ENCODE measurements around the gene TNFRSF1B.

TNFRSF1B gene

GRCh38 chr1:12194666-12195216 is 27.9 kb downstream of the TNFRSF1B start:
- no peak overlapping the region for H3K9ac ChIP-seq (ENCODE audit: low read length)
- no peaks in the 10 kb centered on the region for H3K27me3 ChIP-seq (ENCODE audit: control insufficient read depth in 1 of 2, insufficient read depth in 2 of 2, low read length in 2 of 2)
- H3K9me3 ChIP-seq (ENCODE audit: low read length): no peaks in the 10 kb centered on the region
- H3K4me3 ChIP-seq (ENCODE audit: low read depth in 1 of 2, low read length in 2 of 2): no peak overlapping the region
- no peaks in the 10 kb centered on the region for H3K4me1 ChIP-seq (ENCODE audit: insufficient read depth, low read length)
- no peaks in the 10 kb centered on the region for H3K36me3 ChIP-seq (ENCODE audit: insufficient read depth, low read length)
- H3K27ac ChIP-seq (ENCODE audit: low read depth, low read length): no peak overlapping the region

DNA sequence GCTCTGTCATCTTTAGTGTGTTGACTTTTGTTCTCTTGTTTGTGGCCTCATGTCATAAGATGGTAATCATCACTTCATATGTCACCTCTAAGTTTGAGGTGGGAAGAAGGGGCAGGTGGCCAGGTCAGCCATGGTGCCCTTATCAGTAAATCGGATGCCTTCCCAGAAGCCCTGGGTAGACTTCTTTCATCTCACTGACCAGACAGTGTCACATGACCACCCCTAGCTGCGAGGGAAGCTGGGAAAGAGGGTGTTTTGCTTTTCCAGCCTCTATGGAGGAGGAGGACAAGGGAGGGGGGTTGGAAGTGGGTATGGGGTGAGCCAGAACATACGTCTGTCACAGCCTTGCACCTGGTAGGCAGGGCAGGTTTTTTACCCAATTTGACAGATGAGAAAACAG is 28.6 kb downstream of the TNFRSF1B start:
- no peaks in the 10 kb centered on the region for H3K9me3 ChIP-seq (ENCODE audit: low read length)
- H3K4me1 ChIP-seq (ENCODE audit: insufficient read depth, low read length): no peaks in the 10 kb centered on the region
- H3K27ac ChIP-seq (ENCODE audit: low read depth, low read length): no peak overlapping the region
- H3K9ac ChIP-seq (ENCODE audit: low read length): no peak overlapping the region
- no peaks in the 10 kb centered on the region for H3K36me3 ChIP-seq (ENCODE audit: insufficient read depth, low read length)
- no peaks in the 10 kb centered on the region for H3K27me3 ChIP-seq (ENCODE audit: control insufficient read depth in 1 of 2, insufficient read depth in 2 of 2, low read length in 2 of 2)
- no peak overlapping the region for H3K4me3 ChIP-seq (ENCODE audit: low read depth in 1 of 2, low read length in 2 of 2)

- H3K9ac ChIP-seq (ENCODE audit: low read length): no peak overlapping the region
- H3K9me3 ChIP-seq (ENCODE audit: low read length): no peaks in the 10 kb centered on the region
- H3K27me3 ChIP-seq (ENCODE audit: control insufficient read depth in 1 of 2, insufficient read depth in 2 of 2, low read length in 2 of 2): no peaks in the 10 kb centered on the region
- no peak overlapping the region for H3K4me3 ChIP-seq (ENCODE audit: low read depth in 1 of 2, low read length in 2 of 2)
- H3K27ac ChIP-seq (ENCODE audit: low read depth, low read length): no peak overlapping the region
- H3K36me3 ChIP-seq (ENCODE audit: insufficient read depth, low read length): no peaks in the 10 kb centered on the region
- H3K4me1 ChIP-seq (ENCODE audit: insufficient read depth, low read length): no peaks in the 10 kb centered on the region
These were observed 30.1 kb downstream of the TNFRSF1B start for GRCh38 chr1:12196641-12197482.

- H3K36me3 ChIP-seq (ENCODE audit: insufficient read depth, low read length): no peaks in the 10 kb centered on the region
- H3K9me3 ChIP-seq (ENCODE audit: low read length): no peaks in the 10 kb centered on the region
- no peaks in the 10 kb centered on the region for H3K4me1 ChIP-seq (ENCODE audit: insufficient read depth, low read length)
- no peak overlapping the region for H3K9ac ChIP-seq (ENCODE audit: low read length)
- no peak overlapping the region for H3K4me3 ChIP-seq (ENCODE audit: low read depth in 1 of 2, low read length in 2 of 2)
- no peak overlapping the region for H3K27ac ChIP-seq (ENCODE audit: low read depth, low read length)
- no peaks in the 10 kb centered on the region for H3K27me3 ChIP-seq (ENCODE audit: control insufficient read depth in 1 of 2, insufficient read depth in 2 of 2, low read length in 2 of 2)
These were observed 30.7 kb downstream of the TNFRSF1B start for GRCh38 chr1:12197483-12197880.

- no peak overlapping the region for H3K27ac ChIP-seq (ENCODE audit: low read depth, low read length)
- H3K4me3 ChIP-seq (ENCODE audit: low read depth in 1 of 2, low read length in 2 of 2): no peak overlapping the region
- no peaks in the 10 kb centered on the region for H3K27me3 ChIP-seq (ENCODE audit: control insufficient read depth in 1 of 2, insufficient read depth in 2 of 2, low read length in 2 of 2)
- H3K9me3 ChIP-seq (ENCODE audit: low read length): no peaks in the 10 kb centered on the region
- no peak overlapping the region for H3K9ac ChIP-seq (ENCODE audit: low read length)
- H3K4me1 ChIP-seq (ENCODE audit: insufficient read depth, low read length): no peaks in the 10 kb centered on the region
- H3K36me3 ChIP-seq (ENCODE audit: insufficient read depth, low read length): no peaks in the 10 kb centered on the region
These were observed 33.4 kb downstream of the TNFRSF1B start for GRCh38 chr1:12200208-12200607.

DNA sequence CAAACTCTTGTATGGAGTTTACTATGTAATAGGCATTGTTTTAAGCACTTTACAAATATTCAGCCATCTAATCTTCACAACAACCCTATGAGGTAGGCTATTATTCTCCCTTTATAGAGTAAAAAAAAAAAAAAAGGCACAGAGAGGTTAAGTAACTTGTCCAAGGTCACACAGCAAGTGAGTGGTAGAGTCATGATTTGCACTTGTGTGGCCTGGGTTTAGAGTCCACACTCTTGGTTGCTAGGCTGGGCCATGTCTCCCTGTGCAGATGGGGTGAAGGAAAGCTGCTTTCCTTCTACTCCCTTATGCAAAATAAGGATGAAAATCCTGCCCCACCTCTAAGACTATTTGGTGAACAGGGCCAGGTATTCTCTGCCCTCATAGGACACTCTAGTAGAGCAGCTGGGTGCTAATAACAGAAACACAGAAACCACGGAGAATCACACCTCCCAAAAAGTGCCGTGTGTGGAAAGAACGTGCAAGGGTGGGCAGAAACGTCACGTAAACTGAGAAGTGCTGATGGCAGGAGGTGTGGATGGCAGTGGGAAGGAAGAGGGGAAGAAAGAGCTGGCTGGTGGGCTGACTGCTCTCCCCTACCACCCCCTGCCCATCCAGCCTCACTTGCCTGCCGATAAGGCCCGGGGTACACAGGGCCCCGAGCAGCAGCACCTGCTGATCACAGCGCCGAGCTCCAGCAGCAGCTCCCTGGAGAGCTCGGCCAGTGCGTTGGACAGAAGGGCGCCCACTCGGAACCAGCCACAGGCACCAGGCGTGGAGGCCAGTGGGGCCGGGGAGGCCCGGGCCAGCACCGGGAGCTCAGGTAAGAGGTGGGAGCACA is 34.8 kb downstream of the TNFRSF1B start:
- Histone ChIP-seq H3K9me3 (ENCODE audit: low read length) (no peaks in the 10 kb centered on the region), H3K27me3 (ENCODE audit: control insufficient read depth in 1 of 2, insufficient read depth in 2 of 2, low read length in 2 of 2) (no peaks in the 10 kb centered on the region), H3K4me1 (ENCODE audit: insufficient read depth, low read length) (no peaks in the 10 kb centered on the region), H3K36me3 (ENCODE audit: insufficient read depth, low read length) (no peaks in the 10 kb centered on the region), H3K4me3 (ENCODE audit: low read depth in 1 of 2, low read length in 2 of 2) (no peak overlapping the region), H3K27ac (ENCODE audit: low read depth, low read length) (no peak overlapping the region), H3K9ac (ENCODE audit: low read length) (no peak overlapping the region)

DNA sequence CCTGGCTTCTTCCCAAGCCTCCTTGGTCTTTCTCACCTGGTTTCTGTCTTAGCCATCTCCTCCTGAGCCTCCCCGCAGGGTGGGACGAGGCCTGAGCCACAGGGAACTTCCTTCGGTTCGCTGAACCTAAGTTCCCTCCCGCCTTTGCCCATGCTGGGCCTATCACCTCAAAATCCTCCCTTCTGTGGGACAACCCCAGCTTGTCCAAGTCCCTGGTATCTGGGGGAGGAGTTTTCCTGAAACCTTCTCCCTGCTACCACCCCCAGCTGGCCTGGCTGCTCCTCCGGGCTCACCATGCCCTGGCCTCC is 35.4 kb downstream of the TNFRSF1B start:
- Histone ChIP-seq H3K4me3 (ENCODE audit: low read depth in 1 of 2, low read length in 2 of 2) (no peak overlapping the region), H3K9me3 (ENCODE audit: low read length) (no peaks in the 10 kb centered on the region), H3K36me3 (ENCODE audit: insufficient read depth, low read length) (no peaks in the 10 kb centered on the region), H3K4me1 (ENCODE audit: insufficient read depth, low read length) (no peaks in the 10 kb centered on the region), H3K9ac (ENCODE audit: low read length) (no peak overlapping the region), H3K27me3 (ENCODE audit: control insufficient read depth in 1 of 2, insufficient read depth in 2 of 2, low read length in 2 of 2) (no peaks in the 10 kb centered on the region), H3K27ac (ENCODE audit: low read depth, low read length) (no peak overlapping the region)

DNA sequence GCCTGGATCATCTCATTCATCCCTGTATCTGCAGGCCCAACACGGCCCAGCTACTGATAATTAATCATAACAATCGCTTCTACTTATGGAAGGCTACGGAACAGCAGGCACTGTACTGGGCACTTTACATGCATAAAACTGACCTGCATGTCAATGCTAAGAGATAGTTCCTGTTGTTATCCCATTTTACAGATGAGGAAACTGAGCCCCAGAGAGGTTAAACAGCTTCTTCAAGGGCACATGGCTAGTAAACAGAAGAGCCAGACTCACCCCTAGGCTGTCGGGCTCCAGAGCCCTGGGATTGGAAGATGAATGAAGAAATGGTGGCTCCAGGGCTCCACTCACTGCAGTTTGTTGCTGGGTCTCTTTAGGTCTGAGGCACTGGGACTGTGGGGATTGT is 35.8 kb downstream of the TNFRSF1B start:
- Histone ChIP-seq H3K9ac (ENCODE audit: low read length) (no peak overlapping the region), H3K36me3 (ENCODE audit: insufficient read depth, low read length) (no peaks in the 10 kb centered on the region), H3K27ac (ENCODE audit: low read depth, low read length) (no peak overlapping the region), H3K9me3 (ENCODE audit: low read length) (no peaks in the 10 kb centered on the region), H3K27me3 (ENCODE audit: control insufficient read depth in 1 of 2, insufficient read depth in 2 of 2, low read length in 2 of 2) (no peaks in the 10 kb centered on the region), H3K4me3 (ENCODE audit: low read depth in 1 of 2, low read length in 2 of 2) (no peak overlapping the region), H3K4me1 (ENCODE audit: insufficient read depth, low read length) (no peaks in the 10 kb centered on the region)

DNA sequence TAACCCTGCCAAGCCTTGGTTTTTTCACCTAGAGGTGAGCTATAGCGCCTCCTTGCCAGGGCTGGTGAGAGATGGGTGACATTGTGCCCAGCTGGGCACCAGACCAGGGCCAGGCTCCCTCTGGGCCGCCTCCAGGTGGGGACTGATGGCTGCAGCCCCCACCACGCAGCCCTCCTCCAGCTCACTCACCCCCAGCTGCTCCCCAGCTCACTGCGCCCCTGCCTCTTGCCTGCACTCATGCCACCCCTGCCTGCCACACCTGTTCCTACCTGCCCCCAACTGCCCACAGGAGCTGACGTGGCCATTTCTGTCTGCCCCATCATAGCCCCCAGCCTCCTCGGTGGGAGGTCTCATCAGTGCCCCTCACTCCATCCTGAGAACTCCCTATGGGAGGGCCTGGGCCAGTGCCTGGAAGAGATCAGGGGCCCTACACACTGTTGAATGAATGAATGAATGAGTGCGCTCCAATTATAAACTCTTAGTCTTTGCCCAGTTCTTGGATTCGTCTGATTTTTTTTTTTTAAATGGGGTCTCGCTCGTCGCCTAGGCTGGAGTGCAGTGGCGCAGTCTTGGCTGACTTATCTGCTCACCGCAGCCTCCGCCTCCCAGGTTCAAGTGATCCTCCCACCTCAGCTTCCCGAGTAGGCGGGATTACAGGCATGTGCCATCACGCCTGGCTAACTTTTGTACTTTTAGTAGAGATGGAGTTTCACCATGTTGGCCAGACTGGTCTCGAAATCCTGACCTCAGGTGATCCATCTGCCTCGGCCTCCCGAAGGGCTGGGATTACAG is 36.6 kb downstream of the TNFRSF1B start:
- Histone ChIP-seq H3K4me1 (ENCODE audit: insufficient read depth, low read length) (no peaks in the 10 kb centered on the region), H3K36me3 (ENCODE audit: insufficient read depth, low read length) (no peaks in the 10 kb centered on the region)

DNA sequence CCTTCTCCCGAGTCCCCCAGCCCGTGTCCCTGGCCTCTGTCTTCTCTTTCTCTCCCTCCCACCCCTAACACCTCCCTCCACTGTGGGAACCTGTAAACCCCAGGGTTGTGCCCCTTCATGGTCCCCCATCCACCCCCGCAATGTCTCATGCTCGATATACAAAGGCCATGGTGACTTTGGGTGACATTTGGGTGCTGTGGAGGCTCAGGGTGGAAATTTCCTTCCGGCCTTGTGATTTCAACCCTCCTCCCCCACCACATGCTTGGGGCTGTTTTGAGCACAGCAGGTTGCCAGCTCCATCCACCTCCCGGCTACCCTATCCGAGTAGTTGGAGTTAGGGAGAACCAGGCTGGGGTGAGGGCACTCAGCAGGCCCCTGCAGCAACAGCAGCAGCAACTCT is 37.3 kb downstream of the TNFRSF1B start:
- no peaks in the 10 kb centered on the region for H3K9me3 ChIP-seq (ENCODE audit: low read length)

More for the DNA sequence above, 36.6 kb downstream of the TNFRSF1B start:
- no peak overlapping the region for H3K27ac ChIP-seq (ENCODE audit: low read depth, low read length)
- no peak overlapping the region for H3K4me3 ChIP-seq (ENCODE audit: low read depth in 1 of 2, low read length in 2 of 2)
- no peak overlapping the region for H3K9ac ChIP-seq (ENCODE audit: low read length)
- no peaks in the 10 kb centered on the region for H3K27me3 ChIP-seq (ENCODE audit: control insufficient read depth in 1 of 2, insufficient read depth in 2 of 2, low read length in 2 of 2)
- H3K9me3 ChIP-seq (ENCODE audit: low read length): no peaks in the 10 kb centered on the region

More for the DNA sequence above, 37.3 kb downstream of the TNFRSF1B start:
- H3K27me3 ChIP-seq (ENCODE audit: control insufficient read depth in 1 of 2, insufficient read depth in 2 of 2, low read length in 2 of 2): no peaks in the 10 kb centered on the region
- H3K4me3 ChIP-seq (ENCODE audit: low read depth in 1 of 2, low read length in 2 of 2): no peak overlapping the region
- no peaks in the 10 kb centered on the region for H3K36me3 ChIP-seq (ENCODE audit: insufficient read depth, low read length)
- peaks cover 3% of the 10 kb centered on the region for H3K4me1 ChIP-seq (ENCODE audit: insufficient read depth, low read length)
- H3K9ac ChIP-seq (ENCODE audit: low read length): no peak overlapping the region
- H3K27ac ChIP-seq (ENCODE audit: low read depth, low read length): no peak overlapping the region
